Measurements from ENCODE around the gene PDZRN4. TPM values are rescaled to one million over a fixed set of nuclear protein-coding genes. Genes with fewer than 3 reads are reported as not detected.
"Not testable (repeated sequence)": the region's sequence is repeated elsewhere in the genome, so short reads cannot be mapped to it uniquely, and the experiment has no call there.

PDZRN4 gene
- polyA plus RNA-seq, 2 of the 4 experiments (the other 2 are of a cell fraction): 0.03 TPM

GRCh38 chr12:41167701-41168100 is 20.4 kb upstream of the PDZRN4 start:
- H3K4me3 ChIP-seq: no peak overlapping the region
- H3K9me3 ChIP-seq: no peaks in the 10 kb centered on the region
- ATAC-seq: no peak
- H3K4me2 ChIP-seq: no peak overlapping the region
- ChIA-PET POLR2A (no interaction called here), CTCF (no interaction called here)
- 21% methylated on average over 1 of the region's 1 CpG for WGBS (ENCODE audit: missing lambda C conversion rate)
- H3K4me1 ChIP-seq: no peaks in the 10 kb centered on the region
- no peak for DNase-seq (ENCODE audit: low read depth in 1 of 2, low spot score in 1 of 2)
- FAIRE-seq: no peak
- no peak overlapping the region for H3K27ac ChIP-seq
- no peak for TF ChIP-seq NFE2L2 (conservative IDR thresholded peaks at IDR 0.05; ENCODE audit: low read length)
- TF ChIP-seq HDAC2 (IDR thresholded peaks at IDR 0.05): no peak
- no peak for TF ChIP-seq FOSL2 (IDR thresholded peaks at IDR 0.05)
- no peak for TF ChIP-seq FOSL2 (CRISPR knock-in tag; IDR thresholded peaks at IDR 0.05)
- no peak for TF ChIP-seq MYC (IDR thresholded peaks at IDR 0.05; ENCODE audit: borderline replicate concordance, low read length)
- TF ChIP-seq EHMT2 (IDR thresholded peaks at IDR 0.05; ENCODE audit: low read depth): no peak
- no peak for TF ChIP-seq NPAS2 (CRISPR knock-in tag; IDR thresholded peaks at IDR 0.05; ENCODE audit: borderline replicate concordance)

GRCh38 chr12:41174602-41175001 is 13.5 kb upstream of the PDZRN4 start:
- no peak overlapping the region for H3K27ac ChIP-seq
- CTCF ChIA-PET: no interaction called here
- 25% methylated on average over 2 of the region's 2 CpGs for WGBS (ENCODE audit: missing lambda C conversion rate)
- FAIRE-seq (no peak), DNase-seq (ENCODE audit: low read depth in 1 of 2, low spot score in 1 of 2) (no peak), ATAC-seq (no peak)
- TF ChIP-seq JUN (IDR thresholded peaks at IDR 0.05) (no peak), TFCP2L1 (CRISPR knock-in tag; IDR thresholded peaks at IDR 0.05) (no peak), ELK1 (IDR thresholded peaks at IDR 0.05; ENCODE audit: low read depth, low read length) (no peak), ESRRA (IDR thresholded peaks at IDR 0.05; ENCODE audit: borderline replicate concordance, low read length) (no peak), RAD21 (conservative IDR thresholded peaks at IDR 0.05 in 1 of 2, IDR thresholded peaks at IDR 0.05 in 1 of 2) (no peak), REST (IDR thresholded peaks at IDR 0.05) (no peak), ATOH8 (CRISPR knock-in tag; IDR thresholded peaks at IDR 0.05; ENCODE audit: low read depth) (no peak), RARB (CRISPR knock-in tag; IDR thresholded peaks at IDR 0.05) (no peak), EHF (CRISPR knock-in tag; IDR thresholded peaks at IDR 0.05) (no peak), CEBPB (IDR thresholded peaks at IDR 0.05) (no peak), ZC3H11A (IDR thresholded peaks at IDR 0.05) (no peak), POLR2A (IDR thresholded peaks at IDR 0.05; ENCODE audit: low read length) (no peak), MYC (IDR thresholded peaks at IDR 0.05; ENCODE audit: borderline replicate concordance, low read length) (no peak), KDM5A (IDR thresholded peaks at IDR 0.05) (no peak), CBX8 (IDR thresholded peaks at IDR 0.05) (no peak), BCL3 (IDR thresholded peaks at IDR 0.05) (no peak), RFX5 (IDR thresholded peaks at IDR 0.05) (no peak), JUNB (IDR thresholded peaks at IDR 0.05) (no peak), MAX (IDR thresholded peaks at IDR 0.05) (no peak), HOXA7 (CRISPR knock-in tag; IDR thresholded peaks at IDR 0.05) (no peak)
- H3K4me3 ChIP-seq: no peak overlapping the region
- H3K4me1 ChIP-seq: no peaks in the 10 kb centered on the region
- H3K9me3 ChIP-seq: no peaks in the 10 kb centered on the region
- H3K4me2 ChIP-seq: no peak overlapping the region
- POLR2A ChIA-PET: no interaction called here

GRCh38 chr12:41179507-41179906 is 8.6 kb upstream of the PDZRN4 start:
- ATAC-seq; CTCF ChIA-PET; FAIRE-seq; DNase-seq (ENCODE audit: low read depth in 1 of 2, low spot score in 1 of 2); H3K4me2 ChIP-seq; H3K4me3 ChIP-seq; H3K9me3 ChIP-seq; H3K4me1 ChIP-seq; POLR2A ChIA-PET; H3K27ac ChIP-seq: not testable (repeated sequence)
- 24% methylated on average over 1 of the region's 1 CpG for WGBS (ENCODE audit: missing lambda C conversion rate)
